Testis (tissue), 2 donors: ENCODE data around the gene CACNB4.

ENCODE experiments used
- CTCF ChIP-seq, 3 experiments: fragments of 450-650 bp in 2 of 3; fragments of 200-600 bp in 1 of 3; sonication (generic) in 1 of 3; IDR thresholded peaks; one replicate each; pipeline ENCODE4 v1.5.1; 2016 to 2019; ENCODE audit warnings: antibody characterized with exemption in 3 of 3, mild to moderate bottlenecking in 2 of 3, moderate library complexity in 1 of 3
- POLR2A ChIP-seq: fragments of 450-650 bp; IDR thresholded peaks from one replicate; pipeline ENCODE4 v1.6.1; 2017; ENCODE audit warnings: antibody characterized with exemption, mild to moderate bottlenecking, moderate library complexity

- TF ChIP-seq CTCF (IDR thresholded peaks at IDR 0.05) (no peak), POLR2A (no peak)
Observed at GRCh38 chr2:151869291-151869690, 229.6 kb downstream of the CACNB4 start.
